IPS-11a (cell line): Measurements from ENCODE around the gene TXN2.
"Not testable (repeated sequence)": the region's sequence is repeated elsewhere in the genome, so short reads cannot be mapped to it uniquely, and the experiment has no call there.

Experiments
- H3K4me3 ChIP-seq: one replicate; pipeline ENCODE4 v1.5.1; 2013; ENCODE audit warnings: low read depth, low read length, control low read depth

TXN2 gene

GRCh38 chr22:36456464-36456845 lies 25.0 kb downstream of the TXN2 start:
- H3K4me3 ChIP-seq = no peak overlapping the region

GRCh38 chr22:36455571-36456463 lies 25.6 kb downstream of the TXN2 start:
- no peak overlapping the region for H3K4me3 ChIP-seq

DNA sequence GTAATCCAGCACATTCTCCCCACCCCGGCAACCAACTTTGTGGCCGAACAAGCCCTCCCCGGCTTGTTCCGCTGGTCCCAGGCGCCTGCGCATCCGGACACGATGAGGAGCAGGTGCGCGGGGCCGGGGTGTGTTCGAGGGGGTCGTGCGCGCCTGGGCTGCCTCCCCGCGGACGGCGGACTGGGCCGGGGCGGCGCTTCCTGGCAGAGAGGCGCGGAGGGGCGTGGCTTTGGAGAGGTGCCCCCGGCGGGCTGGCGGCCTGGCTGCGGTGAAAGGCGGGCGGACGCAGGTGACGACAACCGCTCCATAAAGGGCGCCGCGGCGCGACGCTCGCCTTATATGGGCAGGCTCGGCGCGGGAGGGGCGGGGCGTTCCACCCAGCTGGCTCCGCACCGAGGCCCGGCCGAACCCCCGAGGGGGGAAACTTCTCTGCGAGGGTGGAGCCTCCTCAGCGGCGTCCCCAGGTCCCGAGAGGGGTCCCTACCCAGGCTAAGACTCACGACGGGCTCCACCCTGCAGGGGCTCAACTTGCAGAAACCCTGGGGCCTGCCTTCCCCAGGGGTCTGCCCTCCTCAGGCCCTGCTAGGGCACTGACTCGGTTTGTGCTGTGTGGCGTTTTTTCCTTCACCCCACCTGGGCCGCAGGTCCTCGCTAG lies 26.4 kb downstream of the TXN2 start:
- H3K4me3 ChIP-seq = peak overlapping the region; percentile 39

- H3K4me3 ChIP-seq = no peak overlapping the region
These were observed 27.5 kb downstream of the TXN2 start for GRCh38 chr22:36453855-36454378.

DNA sequence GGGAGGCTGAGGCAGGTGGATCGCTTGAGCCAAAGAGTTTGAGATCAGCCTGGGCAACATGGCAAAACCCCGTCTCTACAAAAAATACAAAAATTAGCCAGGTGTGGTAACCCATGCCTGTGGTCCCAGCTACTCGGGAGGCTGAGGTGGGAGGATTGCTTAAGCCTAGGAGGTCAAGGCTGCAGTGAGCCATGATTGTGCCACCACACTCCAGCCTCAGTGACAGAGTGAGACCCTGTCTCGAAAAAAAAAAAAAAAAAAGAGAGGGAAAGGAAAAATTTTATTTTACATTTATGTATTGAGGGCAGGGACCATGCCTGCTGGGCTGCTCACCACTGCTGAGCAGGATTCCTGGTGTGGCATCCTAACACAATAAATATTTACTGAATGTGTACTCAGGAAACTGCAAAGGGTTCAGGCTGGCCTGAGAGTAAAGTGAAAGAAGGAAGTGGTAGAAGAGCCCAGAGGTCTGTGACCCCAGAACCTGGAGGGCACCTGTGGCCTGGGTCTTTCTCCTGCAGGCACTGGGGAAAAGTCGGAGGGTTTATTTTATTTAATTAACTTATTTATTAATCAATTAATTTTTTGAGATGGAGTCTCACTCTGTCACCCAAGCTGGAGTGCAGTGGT lies 28.3 kb downstream of the TXN2 start:
- not testable (repeated sequence) for H3K4me3 ChIP-seq

DNA sequence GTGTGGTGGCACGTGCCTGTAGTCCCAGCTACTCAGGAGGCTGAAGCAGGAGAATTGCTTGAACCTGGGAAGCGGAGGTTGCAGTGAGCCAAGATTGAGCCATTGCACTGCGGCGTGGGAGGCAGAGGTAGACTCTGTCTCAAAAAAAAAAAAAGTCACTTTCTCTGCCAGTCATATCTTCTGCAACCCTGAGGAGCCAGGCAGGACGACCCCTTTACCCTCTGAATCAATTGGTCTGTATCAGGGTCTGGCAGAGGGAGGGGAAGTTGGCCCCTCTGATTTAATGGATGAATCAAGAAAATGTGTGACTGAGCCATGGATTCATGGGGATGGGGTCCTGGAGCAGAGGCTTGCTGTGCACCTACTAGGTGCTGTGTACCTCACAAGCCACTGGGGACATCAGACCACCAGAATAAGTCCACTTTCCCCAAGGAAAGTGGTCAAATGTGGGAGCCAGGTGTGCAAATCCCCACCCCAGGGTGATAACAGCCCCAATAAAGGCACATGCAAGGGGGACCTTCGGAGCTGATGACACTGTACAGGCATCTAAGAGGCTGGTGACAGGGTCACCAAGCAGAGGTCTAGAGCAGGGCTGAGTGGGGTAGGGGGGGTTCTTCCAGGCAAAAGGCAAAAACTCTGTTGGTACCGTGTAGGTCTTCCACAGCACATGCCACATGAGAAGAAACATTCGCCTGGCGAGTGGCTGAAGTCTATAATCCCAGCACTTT lies 29.0 kb downstream of the TXN2 start:
- no peak overlapping the region for H3K4me3 ChIP-seq

- H3K4me3 ChIP-seq = not testable (repeated sequence)
These were observed 30.5 kb downstream of the TXN2 start for GRCh38 chr22:36450923-36451322.

DNA sequence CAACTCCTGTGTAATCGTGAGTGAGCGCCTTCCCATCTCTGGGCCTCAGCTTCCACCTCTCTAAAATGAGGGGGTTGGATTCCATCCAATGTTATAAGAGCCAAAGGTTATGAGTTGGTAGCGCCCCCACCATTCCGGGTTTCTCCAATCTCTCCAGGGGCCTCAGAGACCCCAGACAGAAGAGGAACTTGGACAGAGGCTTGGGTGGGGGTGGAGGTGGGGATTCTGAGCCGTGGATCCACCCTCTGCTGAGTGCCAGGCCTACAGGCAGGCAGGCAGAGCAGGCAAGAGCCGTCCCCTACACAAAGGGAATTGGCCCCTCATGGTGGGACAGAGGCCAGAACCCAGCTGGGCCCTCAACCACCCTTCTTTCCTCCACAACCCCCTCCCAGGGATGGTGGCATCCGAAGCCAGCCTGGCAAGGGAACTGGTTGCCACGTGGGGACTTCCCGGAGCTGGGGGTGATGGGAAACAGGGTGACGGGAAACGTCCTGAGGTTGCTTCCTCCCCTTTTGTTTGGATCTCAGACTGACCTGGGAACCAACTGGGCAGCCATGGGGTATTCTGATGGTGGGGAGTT lies 31.8 kb downstream of the TXN2 start:
- no peak overlapping the region for H3K4me3 ChIP-seq

DNA sequence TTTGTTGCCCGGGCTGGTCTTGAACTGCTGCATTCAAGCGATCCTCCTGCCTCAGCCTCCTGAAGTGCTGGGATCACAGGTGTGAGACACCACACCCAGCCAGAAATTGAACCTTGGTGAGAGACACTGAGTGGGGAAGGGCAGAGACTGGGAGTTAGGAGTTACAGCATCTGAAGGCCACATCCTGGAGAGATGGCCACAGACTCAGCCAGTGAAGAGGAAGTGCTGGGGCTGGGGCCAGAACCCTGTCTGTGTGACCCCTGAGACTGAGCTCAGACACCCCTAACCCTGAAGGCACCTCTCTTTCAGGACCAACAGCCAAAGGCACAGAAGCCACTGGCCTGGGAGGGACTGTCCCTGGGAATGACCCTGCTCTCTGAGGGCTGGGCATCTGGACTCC lies 33.8 kb downstream of the TXN2 start:
- H3K4me3 ChIP-seq = no peak overlapping the region

- H3K4me3 ChIP-seq = no peak overlapping the region
These were observed 36.2 kb downstream of the TXN2 start for GRCh38 chr22:36445158-36445668.

DNA sequence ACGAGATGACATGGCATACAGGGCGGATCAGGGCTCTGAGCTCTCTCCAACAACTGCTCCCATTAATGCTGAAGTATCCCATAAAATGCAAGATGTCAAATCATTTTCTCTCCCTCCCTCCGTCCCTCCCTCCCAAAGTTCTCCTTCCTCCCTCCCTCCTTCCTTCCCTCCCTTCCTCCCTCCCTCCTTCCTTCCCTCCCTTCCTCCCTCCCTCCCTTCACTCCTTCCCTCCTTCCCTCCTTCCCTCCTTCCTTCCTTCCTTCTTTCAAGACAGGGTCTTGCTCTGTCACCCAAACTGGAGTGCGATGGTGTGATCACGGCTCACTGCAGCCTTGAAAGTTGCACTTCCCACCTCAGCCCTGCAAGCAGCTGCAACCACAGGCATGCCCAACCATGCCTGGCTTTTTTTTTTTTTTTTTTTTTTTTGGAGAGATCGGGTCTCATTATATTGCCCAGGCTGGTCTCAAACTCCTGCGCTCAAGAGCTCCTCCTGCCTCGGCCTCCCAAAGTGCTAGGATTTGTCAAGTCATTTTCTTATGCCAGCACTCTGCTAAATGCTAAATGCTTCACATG lies 38.2 kb downstream of the TXN2 start:
- no peak overlapping the region for H3K4me3 ChIP-seq

GRCh38 chr22:36442506-36443197 lies 38.8 kb downstream of the TXN2 start:
- H3K4me3 ChIP-seq = no peak overlapping the region

- no peak overlapping the region for H3K4me3 ChIP-seq
These were observed 40.9 kb downstream of the TXN2 start for GRCh38 chr22:36440429-36441002.

GRCh38 chr22:36439481-36440271 lies 41.8 kb downstream of the TXN2 start:
- H3K4me3 ChIP-seq = no peak overlapping the region

DNA sequence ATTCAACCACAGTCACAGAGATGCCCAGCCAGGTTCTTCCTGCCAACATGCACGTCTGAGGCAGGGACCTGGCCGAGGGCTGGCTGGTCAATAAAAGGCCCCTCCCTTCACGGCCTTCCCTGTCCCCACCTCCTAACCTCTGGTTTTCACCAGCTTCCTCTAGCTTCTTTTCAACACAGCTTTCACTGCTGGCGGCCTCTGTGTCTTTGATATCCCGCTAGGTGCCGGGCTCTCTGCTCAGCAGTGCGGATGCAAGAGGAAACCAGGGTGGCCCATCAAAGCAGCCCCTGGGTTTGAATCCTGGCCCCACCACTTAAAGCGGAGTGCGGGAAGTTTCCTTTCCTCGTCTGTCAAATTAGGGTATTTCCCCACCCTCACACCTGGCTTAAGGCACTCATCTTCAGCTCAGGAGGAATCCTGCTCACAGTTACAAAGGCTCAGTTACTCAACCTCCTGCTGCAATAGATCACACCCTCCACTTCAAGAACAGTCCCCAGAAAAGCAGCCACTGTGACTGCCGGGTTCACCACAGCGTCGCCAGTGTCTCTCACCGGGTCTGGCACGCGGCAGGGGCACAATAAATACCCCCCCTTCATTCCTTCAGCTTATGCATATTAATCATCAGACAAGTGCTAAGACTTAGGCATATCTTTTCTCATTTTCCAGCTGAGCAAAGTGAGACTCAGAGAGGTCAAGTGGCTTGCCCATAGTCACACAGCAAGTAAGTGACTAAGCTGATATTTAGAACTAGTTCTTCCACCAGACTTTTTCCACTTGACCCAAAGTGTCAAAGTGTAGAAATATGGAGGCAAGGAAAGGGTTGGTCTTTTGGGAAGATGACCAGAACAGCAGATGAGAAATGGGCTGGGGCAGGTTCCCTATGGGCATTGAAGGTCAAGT lies 45.7 kb downstream of the TXN2 start:
- no peak overlapping the region for H3K4me3 ChIP-seq

DNA sequence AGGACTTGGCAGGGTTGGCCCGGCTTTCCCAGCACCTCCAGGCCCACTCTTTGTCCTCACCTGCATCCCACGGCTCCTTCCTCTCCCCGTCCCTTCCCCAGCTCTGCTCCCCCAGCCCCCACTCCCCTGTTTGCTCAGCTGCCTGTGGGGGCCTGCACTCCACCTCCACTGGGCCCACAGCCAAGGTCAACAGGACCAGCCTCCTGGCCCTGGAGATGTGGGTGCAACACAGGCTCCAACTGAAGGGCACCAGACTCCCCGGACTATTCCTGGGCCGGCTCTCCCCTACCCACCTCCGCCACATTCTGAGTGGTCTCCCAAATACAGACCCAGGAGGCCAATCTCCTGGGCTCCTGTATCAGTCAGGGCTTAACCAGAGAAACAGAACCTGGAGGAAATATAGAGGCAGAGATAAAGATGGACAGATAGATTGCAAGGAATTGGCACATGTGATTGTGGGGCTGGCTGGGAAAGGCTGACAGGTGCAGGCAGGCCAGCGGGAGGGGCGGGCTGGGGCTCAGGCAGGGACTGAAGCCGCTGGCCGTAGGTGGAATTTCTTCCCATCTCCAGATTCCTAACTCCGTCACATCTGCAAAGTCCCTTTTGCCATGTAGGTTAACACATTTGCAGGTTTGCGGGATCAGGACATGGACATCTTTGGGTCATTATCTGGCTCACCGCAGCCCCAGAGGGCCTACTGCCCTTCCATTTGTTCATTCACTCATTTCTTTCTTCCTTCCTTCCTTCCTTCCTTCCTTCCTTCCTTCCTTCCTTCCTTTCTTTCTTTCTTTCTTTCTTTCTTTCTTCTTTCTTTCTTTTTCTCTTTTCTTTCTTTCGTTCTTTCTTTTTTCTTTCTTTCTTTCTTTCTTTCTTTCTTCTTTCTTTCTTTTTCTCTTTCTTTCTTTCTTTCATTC lies 47.9 kb downstream of the TXN2 start:
- H3K4me3 ChIP-seq = no peak overlapping the region
